Panc1 (cell line): ENCODE measurements around the gene LHFPL3.

Source experiments
- POLR2AphosphoS5 ChIP-seq: IDR thresholded peaks from 2 replicates; pipeline ENCODE4 v1.6.1; 2012; ENCODE audit warnings: mild to moderate bottlenecking, low read depth, low read length, moderate library complexity
- SIN3A ChIP-seq: IDR thresholded peaks from 2 replicates; pipeline ENCODE4 v1.6.1; 2012; ENCODE audit warnings: low read depth, mild to moderate bottlenecking, low read length, moderate library complexity, borderline replicate concordance; ENCODE audit not compliant: insufficient read depth
- TCF7L2 ChIP-seq: IDR thresholded peaks from 2 replicates; pipeline ENCODE4 v1.6.1; 2011; ENCODE audit warnings: mild to moderate bottlenecking, low read depth, low read length, inconsistent platforms
- TF ChIP-seq, protein P1 (sequence below): fragments of 450-650 bp; IDR thresholded peaks from 2 replicates; pipeline ENCODE4 v1.5.1; 2017; ENCODE audit warnings: mild to moderate bottlenecking

DNA sequence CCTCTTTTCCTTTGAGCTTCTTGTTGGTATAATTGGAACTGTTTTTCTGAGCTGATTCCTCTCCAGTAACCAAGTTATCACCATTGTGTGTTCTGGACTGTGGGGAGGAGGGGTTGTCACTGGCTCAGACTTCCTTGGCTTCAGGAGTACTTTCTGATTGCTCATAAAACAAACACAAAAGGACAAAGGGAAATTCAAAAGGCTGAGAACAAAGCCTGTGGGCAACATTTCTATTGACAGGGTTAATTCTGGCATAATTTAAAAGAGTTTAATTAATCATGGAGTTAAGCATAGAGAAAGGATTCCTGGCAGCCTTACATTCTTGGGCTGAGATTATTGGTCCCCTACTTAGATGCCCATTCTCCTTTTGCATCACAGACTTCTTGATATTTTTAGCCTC is 462.7 kb downstream of the LHFPL3 start:
- TF ChIP-seq, protein P1, sequence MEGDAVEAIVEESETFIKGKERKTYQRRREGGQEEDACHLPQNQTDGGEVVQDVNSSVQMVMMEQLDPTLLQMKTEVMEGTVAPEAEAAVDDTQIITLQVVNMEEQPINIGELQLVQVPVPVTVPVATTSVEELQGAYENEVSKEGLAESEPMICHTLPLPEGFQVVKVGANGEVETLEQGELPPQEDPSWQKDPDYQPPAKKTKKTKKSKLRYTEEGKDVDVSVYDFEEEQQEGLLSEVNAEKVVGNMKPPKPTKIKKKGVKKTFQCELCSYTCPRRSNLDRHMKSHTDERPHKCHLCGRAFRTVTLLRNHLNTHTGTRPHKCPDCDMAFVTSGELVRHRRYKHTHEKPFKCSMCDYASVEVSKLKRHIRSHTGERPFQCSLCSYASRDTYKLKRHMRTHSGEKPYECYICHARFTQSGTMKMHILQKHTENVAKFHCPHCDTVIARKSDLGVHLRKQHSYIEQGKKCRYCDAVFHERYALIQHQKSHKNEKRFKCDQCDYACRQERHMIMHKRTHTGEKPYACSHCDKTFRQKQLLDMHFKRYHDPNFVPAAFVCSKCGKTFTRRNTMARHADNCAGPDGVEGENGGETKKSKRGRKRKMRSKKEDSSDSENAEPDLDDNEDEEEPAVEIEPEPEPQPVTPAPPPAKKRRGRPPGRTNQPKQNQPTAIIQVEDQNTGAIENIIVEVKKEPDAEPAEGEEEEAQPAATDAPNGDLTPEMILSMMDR: no peak
- no peak for TF ChIP-seq POLR2AphosphoS5
- TF ChIP-seq SIN3A: no peak
- TF ChIP-seq TCF7L2: no peak
